Endothelial cell of umbilical vein (primary cell): ENCODE measurements around the gene FLT4.

Experiments
- EZH2 ChIP-seq: IDR thresholded peaks from 2 replicates; pipeline ENCODE4 v1.6.1; 2012; ENCODE audit warnings: borderline replicate concordance, low read depth, mild to moderate bottlenecking, moderate library complexity, low read length, inconsistent platforms; ENCODE audit not compliant: severe bottlenecking
- TF ChIP-seq, protein P1 (sequence below), 2 donors: IDR thresholded peaks; 1 replicate in 1 of 2; 2 replicates in 1 of 2; pipeline ENCODE4 v1.5.1; 2011; ENCODE audit warnings: low read length in 2 of 2, mild to moderate bottlenecking in 2 of 2, moderate library complexity in 2 of 2, control low read depth in 1 of 2, inconsistent platforms in 1 of 2, low read depth in 1 of 2; ENCODE audit not compliant: insufficient read depth in 1 of 2; ENCODE audit errors: extremely low read depth in 1 of 2

DNA sequence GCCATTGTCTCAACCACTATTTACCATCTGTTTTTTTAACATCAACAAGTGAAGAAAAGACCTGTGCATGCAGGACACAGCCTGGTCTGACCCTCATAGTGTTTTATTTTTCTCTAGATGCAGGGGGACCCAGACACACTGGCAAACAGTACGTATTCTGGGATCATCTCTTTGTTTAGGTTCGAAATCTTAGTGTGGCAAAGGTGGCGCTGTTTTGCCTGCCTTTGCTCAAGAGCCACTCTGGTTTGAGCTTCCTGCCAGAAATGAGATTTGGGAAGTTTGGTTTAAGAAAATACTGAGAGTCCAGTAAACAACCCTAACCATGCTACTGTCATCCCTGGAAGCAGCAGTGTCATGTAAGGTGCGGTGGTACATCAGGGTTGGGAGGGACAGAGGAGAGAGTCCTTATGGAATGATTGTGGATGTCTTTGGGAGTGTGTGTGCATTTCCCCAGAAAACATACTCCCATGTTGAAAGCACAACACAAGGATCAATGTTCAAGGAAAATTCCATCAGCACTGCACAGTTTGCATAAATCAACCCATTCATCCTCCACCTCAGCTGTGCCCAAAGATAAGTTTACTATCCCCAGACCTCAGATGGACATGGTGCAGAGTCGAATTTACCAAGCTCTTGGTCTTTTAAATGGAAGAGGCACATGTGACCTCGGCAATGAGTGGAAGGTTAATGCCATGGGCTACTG is 34.0 kb upstream of the FLT4 start:
- no peak for TF ChIP-seq EZH2
- TF ChIP-seq, protein P1, sequence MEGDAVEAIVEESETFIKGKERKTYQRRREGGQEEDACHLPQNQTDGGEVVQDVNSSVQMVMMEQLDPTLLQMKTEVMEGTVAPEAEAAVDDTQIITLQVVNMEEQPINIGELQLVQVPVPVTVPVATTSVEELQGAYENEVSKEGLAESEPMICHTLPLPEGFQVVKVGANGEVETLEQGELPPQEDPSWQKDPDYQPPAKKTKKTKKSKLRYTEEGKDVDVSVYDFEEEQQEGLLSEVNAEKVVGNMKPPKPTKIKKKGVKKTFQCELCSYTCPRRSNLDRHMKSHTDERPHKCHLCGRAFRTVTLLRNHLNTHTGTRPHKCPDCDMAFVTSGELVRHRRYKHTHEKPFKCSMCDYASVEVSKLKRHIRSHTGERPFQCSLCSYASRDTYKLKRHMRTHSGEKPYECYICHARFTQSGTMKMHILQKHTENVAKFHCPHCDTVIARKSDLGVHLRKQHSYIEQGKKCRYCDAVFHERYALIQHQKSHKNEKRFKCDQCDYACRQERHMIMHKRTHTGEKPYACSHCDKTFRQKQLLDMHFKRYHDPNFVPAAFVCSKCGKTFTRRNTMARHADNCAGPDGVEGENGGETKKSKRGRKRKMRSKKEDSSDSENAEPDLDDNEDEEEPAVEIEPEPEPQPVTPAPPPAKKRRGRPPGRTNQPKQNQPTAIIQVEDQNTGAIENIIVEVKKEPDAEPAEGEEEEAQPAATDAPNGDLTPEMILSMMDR (IDR thresholded peaks at IDR 0.05; ENCODE audit: extremely low read depth in 1 of 2, insufficient read depth in 1 of 2, low read depth in 1 of 2, low read length in 2 of 2), result no peak
